Smooth muscle cell (in vitro differentiated cells): Measurements from ENCODE around the gene KRT12. TPM values are rescaled to one million over a fixed set of nuclear protein-coding genes. Genes with fewer than 3 reads are reported as not detected.

Experiments used
- DNase-seq: peaks from one replicate; lab custom pipeline; 2025; ENCODE audit not compliant: unreplicated experiment; lab: John Stamatoyannopoulos, UW
- H2AFZ ChIP-seq: fragments of 200-600 bp; sonication (generic); 2 replicates; pipeline ENCODE4 v1.6.0; 2016; ENCODE audit warnings: antibody characterized with exemption, low read depth, mild to moderate bottlenecking
- H3F3A ChIP-seq: fragments of 200-600 bp; sonication (generic); 2 replicates; pipeline ENCODE4 v1.6.0; 2017; ENCODE audit warnings: antibody characterized with exemption, low read depth
- H3K27ac ChIP-seq: fragments of 200-600 bp; sonication (generic); 2 replicates; pipeline ENCODE4 v1.5.1; 2016; ENCODE audit warnings: low read depth, mild to moderate bottlenecking
- H3K27me3 ChIP-seq: fragments of 200-600 bp; sonication (generic); 2 replicates; pipeline ENCODE4 v1.6.1; 2016; ENCODE audit warnings: low read depth, mild to moderate bottlenecking
- H3K36me3 ChIP-seq: fragments of 200-600 bp; sonication (generic); 2 replicates; pipeline ENCODE4 v1.5.1; 2016; ENCODE audit warnings: low read depth
- H3K4me1 ChIP-seq: fragments of 200-600 bp; sonication (generic); 2 replicates; pipeline ENCODE4 v1.5.1; 2016; ENCODE audit warnings: low read depth
- H3K4me2 ChIP-seq: fragments of 200-600 bp; sonication (generic); 2 replicates; pipeline ENCODE4 v1.6.0; 2016; ENCODE audit warnings: mild to moderate bottlenecking
- H3K4me3 ChIP-seq: fragments of 200-600 bp; sonication (generic); 2 replicates; pipeline ENCODE4 v1.5.1; 2016; ENCODE audit warnings: mild to moderate bottlenecking
- H3K79me2 ChIP-seq: fragments of 200-600 bp; sonication (generic); 2 replicates; pipeline ENCODE4 v1.6.0; 2016; ENCODE audit warnings: low read depth, mild to moderate bottlenecking
- H3K9ac ChIP-seq: fragments of 200-600 bp; sonication (generic); 2 replicates; pipeline ENCODE4 v1.6.0; 2016; ENCODE audit warnings: low read depth
- H3K9me3 ChIP-seq: fragments of 200-600 bp; sonication (generic); replicated peaks from 2 replicates; pipeline ENCODE4 v1.5.1; 2016; ENCODE audit warnings: low read depth
- H4K20me1 ChIP-seq: fragments of 200-600 bp; sonication (generic); 2 replicates; pipeline ENCODE4 v1.6.0; 2016; ENCODE audit warnings: low read depth
- WGBS: methylation state at CpG from one replicate; pipeline ENCODE4 v1.1.7; 2016; ENCODE audit warnings: low lambda C conversion rate; 5-methylcytosine and 5-hydroxymethylcytosine counted together
- polyA plus RNA-seq: library from polyadenylated mRNA; unstranded; fragments of >200 nt; fragmentation: Nextera tagmentation; extraction: Ambion mirVana; gene quantifications from 2 replicates; pipeline ENCODE4 v1.2.1, GENCODE V29; 2016
- total RNA-seq: library from RNA; depleted of rRNA; stranded (reverse); fragments of >200 nt; gene quantifications from 2 replicates; pipeline ENCODE4 v1.2.3, GENCODE V29; 2014
- TF ChIP-seq, protein P1 (sequence below): fragments of 200-600 bp; sonication (generic); IDR thresholded peaks from 2 replicates; pipeline ENCODE4 v1.5.1; 2017; ENCODE audit warnings: borderline replicate concordance, mild to moderate bottlenecking, antibody characterized with exemption; ENCODE audit not compliant: insufficient read depth, poor library complexity, severe bottlenecking

KRT12 gene
- total RNA-seq (not detected in 2 replicates), polyA plus RNA-seq (not detected in 2 replicates)

DNA sequence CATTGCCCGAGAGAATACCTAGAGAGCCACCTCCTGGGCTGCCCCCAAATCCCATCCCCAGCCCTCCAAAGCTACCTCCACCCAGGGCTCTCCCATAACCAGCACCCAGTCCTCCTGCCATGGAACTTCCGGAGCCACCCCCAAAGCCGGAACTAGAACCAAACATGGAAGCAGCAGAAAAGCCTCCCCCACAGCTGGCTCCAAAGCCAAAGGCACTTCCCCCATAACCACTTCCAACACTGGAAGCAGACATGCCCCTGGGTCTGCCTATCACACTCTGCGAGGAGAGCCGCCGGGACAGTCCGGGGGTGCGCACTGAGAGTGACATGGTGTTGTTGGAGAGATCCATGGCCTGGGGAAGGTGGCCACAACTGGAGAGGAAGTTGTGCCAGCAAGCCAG, at the start of gene KRT12:
Gene KRT12, minus strand, starts transcription at position 386 of the 400 bp plus-strand sequence. Its CDS starts 37 bp downstream, at position 349.
- no peaks in the 10 kb centered on the region for H3K79me2 ChIP-seq
- no peak within 1 kb of the TSS for H3K4me3 ChIP-seq
- H4K20me1 ChIP-seq: no peaks in the 10 kb centered on the region
- TF ChIP-seq, protein P1, sequence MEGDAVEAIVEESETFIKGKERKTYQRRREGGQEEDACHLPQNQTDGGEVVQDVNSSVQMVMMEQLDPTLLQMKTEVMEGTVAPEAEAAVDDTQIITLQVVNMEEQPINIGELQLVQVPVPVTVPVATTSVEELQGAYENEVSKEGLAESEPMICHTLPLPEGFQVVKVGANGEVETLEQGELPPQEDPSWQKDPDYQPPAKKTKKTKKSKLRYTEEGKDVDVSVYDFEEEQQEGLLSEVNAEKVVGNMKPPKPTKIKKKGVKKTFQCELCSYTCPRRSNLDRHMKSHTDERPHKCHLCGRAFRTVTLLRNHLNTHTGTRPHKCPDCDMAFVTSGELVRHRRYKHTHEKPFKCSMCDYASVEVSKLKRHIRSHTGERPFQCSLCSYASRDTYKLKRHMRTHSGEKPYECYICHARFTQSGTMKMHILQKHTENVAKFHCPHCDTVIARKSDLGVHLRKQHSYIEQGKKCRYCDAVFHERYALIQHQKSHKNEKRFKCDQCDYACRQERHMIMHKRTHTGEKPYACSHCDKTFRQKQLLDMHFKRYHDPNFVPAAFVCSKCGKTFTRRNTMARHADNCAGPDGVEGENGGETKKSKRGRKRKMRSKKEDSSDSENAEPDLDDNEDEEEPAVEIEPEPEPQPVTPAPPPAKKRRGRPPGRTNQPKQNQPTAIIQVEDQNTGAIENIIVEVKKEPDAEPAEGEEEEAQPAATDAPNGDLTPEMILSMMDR: no peak
- H3F3A ChIP-seq: no peaks in the 10 kb centered on the region
- H3K4me1 ChIP-seq: no peaks in the 10 kb centered on the region
- H3K9ac ChIP-seq: no peak within 1 kb of the TSS
- WGBS: 95% methylated on average over 8 of the region's 8 CpGs
- H3K4me2 ChIP-seq: no peak within 1 kb of the TSS
- no peak within 1 kb of the TSS for H3K27ac ChIP-seq
- no peaks in the 10 kb centered on the region for H3K27me3 ChIP-seq
- DNase-seq: no peak
- H2AFZ ChIP-seq: no peak within 1 kb of the TSS
- H3K9me3 ChIP-seq: no peaks in the 10 kb centered on the region
- no peaks in the 10 kb centered on the region for H3K36me3 ChIP-seq

DNA sequence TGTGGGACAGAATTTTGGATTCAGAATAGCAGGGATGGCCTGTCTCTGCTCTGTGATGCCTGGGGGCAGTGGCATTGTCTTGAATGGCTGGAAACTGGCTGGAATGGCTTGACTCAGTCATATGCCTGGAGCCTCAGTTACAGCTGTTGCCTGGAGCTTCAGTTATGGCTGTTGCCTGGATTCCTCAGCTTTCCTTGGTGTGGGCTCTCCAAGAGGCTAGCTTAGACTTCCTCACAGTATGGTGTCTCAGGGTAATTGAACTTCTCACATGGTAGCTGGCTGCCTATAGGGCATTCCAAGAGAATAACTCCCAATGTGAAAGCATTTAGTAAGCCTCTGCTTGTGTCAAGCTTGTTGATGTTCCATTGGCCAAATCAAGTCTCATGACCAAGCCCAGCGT, 49.3 kb upstream of the KRT12 start:
- H2AFZ ChIP-seq: no peak overlapping the region
- no peak for DNase-seq
- H3K9ac ChIP-seq: peak overlapping the region; percentile 87
- H3K27ac ChIP-seq: peak overlapping the region; percentile 96
- no peaks in the 10 kb centered on the region for H3K79me2 ChIP-seq
- no peaks in the 10 kb centered on the region for H3K36me3 ChIP-seq
- TF ChIP-seq, protein P1: no peak
- no peak overlapping the region for H3K4me2 ChIP-seq
- no peaks in the 10 kb centered on the region for H3F3A ChIP-seq
- 43% methylated on average over 1 of the region's 1 CpG for WGBS
- H3K9me3 ChIP-seq: no peaks in the 10 kb centered on the region
- no peaks in the 10 kb centered on the region for H4K20me1 ChIP-seq
- H3K4me3 ChIP-seq: no peak overlapping the region
- no peaks in the 10 kb centered on the region for H3K4me1 ChIP-seq
- H3K27me3 ChIP-seq: no peaks in the 10 kb centered on the region

DNA sequence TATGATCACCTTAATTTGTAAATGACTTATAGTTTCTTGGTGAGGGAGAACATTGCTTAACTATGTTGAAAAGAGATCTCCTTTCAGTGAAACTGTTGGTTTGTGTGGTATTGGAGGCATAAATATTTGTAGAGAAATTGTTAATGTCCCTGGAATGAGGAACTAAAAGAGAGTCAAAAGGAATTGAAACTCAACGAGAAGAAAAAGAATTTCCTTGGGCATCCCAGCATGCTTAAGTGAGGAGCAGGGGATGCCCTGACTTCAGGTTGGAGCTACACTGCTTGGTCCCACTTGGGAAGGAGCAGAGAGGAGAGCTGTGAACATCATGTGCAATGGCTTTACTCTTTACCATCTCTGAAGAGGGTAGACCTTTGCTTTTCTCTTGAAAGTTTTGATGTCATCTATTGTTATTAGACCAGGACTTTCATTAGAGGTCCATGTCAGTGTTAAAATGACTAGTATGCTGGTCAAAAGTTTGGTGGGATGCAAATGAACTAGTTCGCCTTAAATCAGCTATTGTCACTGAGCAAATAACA, 48.8 kb upstream of the KRT12 start:
- WGBS: 55% methylated on average over 2 of the region's 2 CpGs
- DNase-seq: no peak
- no peaks in the 10 kb centered on the region for H3K79me2 ChIP-seq
- peak overlapping the region; percentile 96 for H3K27ac ChIP-seq
- no peaks in the 10 kb centered on the region for H3K4me1 ChIP-seq
- H4K20me1 ChIP-seq: no peaks in the 10 kb centered on the region
- H3K36me3 ChIP-seq: no peaks in the 10 kb centered on the region
- H3K9ac ChIP-seq: peak overlapping the region; percentile 87
- no peak overlapping the region for H3K4me3 ChIP-seq
- H2AFZ ChIP-seq: no peak overlapping the region
- TF ChIP-seq, protein P1: no peak
- H3K9me3 ChIP-seq: no peaks in the 10 kb centered on the region
- H3K27me3 ChIP-seq: no peaks in the 10 kb centered on the region
- no peaks in the 10 kb centered on the region for H3F3A ChIP-seq
- peak overlapping the region; percentile 14 for H3K4me2 ChIP-seq

DNA sequence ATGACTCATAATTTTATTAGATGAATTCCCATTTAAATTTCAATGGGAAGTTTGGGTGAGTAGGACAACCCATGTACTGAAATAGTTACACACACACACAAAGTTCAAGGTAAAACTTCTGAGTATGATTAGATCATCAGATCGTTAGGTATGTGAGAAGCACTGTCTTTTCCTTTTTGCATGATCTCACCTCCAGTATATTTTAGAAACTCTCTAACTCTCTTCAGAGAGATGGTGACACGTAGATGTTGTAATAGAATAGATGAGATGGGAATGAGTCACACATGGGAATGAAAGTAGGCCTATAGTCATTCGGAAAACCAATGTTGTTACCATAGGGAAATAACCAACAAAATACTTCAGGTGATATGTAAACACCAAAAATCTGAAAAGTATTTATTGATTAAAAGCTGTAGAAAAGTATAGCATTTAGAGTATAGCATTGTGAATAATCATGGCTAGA, 48.2 kb upstream of the KRT12 start:
- WGBS: 26% methylated on average over 3 of the region's 3 CpGs
- H3K36me3 ChIP-seq: no peaks in the 10 kb centered on the region
- no peaks in the 10 kb centered on the region for H3K9me3 ChIP-seq
- H3F3A ChIP-seq: peaks cover 4% of the 10 kb centered on the region
- H3K4me3 ChIP-seq: no peak overlapping the region
- H3K27ac ChIP-seq: peak overlapping the region; percentile 96
- TF ChIP-seq, protein P1: no peak
- H3K4me2 ChIP-seq: peak overlapping the region; percentile 14
- peaks cover 6% of the 10 kb centered on the region for H3K4me1 ChIP-seq
- no peak overlapping the region for H2AFZ ChIP-seq
- H4K20me1 ChIP-seq: no peaks in the 10 kb centered on the region
- peak overlapping the region; percentile 87 for H3K9ac ChIP-seq
- no peak for DNase-seq
- no peaks in the 10 kb centered on the region for H3K27me3 ChIP-seq
- H3K79me2 ChIP-seq: no peaks in the 10 kb centered on the region
